ENCODE measurements around the gene SLK. TPM values are rescaled to one million over a fixed set of nuclear protein-coding genes. Genes with fewer than 3 reads are reported as not detected.

Gene SLK
- total and polyA plus RNA-seq, 2 of the 13 experiments (the other 11 are each of a cell fraction or from before 2014, with no cell fraction given): 3.4 to 22.8 TPM

- BruUV-seq (replicated peaks): no TSS peak
- Histone ChIP-seq H3K4me1 (ENCODE audit: insufficient read depth, low read length) (no peaks in the 10 kb centered on the region), H3K4me2 (ENCODE audit: low read depth, low read length) (no peak overlapping the region), H3K9me3 (ENCODE audit: low read length) (no peaks in the 10 kb centered on the region), H2AFZ (ENCODE audit: low read length) (no peak overlapping the region), H3K27me3 (ENCODE audit: control insufficient read depth in 1 of 2, insufficient read depth in 2 of 2, low read length in 2 of 2) (peaks cover 6 to 53% of the 10 kb centered on the region in 2 experiments; a peak in 4 of 5 replicates), H3K9ac (ENCODE audit: insufficient read depth, low read depth, low read length) (no peak overlapping the region), H4K20me1 (ENCODE audit: insufficient read depth, low read length) (no peaks in the 10 kb centered on the region), H3K36me3 (replicated peaks in 1 of 2; ENCODE audit: control insufficient read depth in 1 of 2, insufficient read depth in 2 of 2, low read length in 2 of 2) (no peaks in the 10 kb centered on the region), H3K4me3 (replicated peaks in 1 of 3; ENCODE audit: insufficient read depth in 1 of 3, low read depth in 2 of 3, low read length in 3 of 3) (no peak overlapping the region), H3K79me2 (ENCODE audit: insufficient read depth, low read length) (no peaks in the 10 kb centered on the region), H3K27ac (ENCODE audit: extremely low read length, insufficient read depth, low read length) (no peak overlapping the region)
- intact Hi-C loops (cut with micrococcal nuclease; ENCODE audit: unreplicated experiment) (no loop called here), in situ Hi-C loops (cut with HindIII; ENCODE audit: extremely low pct_ligation_motif_present, low pct_unique_long_range_greater_than_20kb) (no loop called here)
- 34% methylated on average over 12 of the region's 12 CpGs for WGBS (ENCODE audit: low lambda C conversion rate)
- ATAC-seq: no peak
- no peak for FAIRE-seq
- POLR2A ChIA-PET: no interaction called here
- CTCF ChIA-PET (ENCODE audit: low intra/inter-chr PET ratio, low total read pairs): no interaction called here
- no peak for DNase-seq (ENCODE audit: low spot score)
- TF ChIP-seq ETV6 (CRISPR knock-in tag; conservative IDR thresholded peaks at IDR 0.05): no peak
- TF ChIP-seq ZNF564 (CRISPR knock-in tag; IDR thresholded peaks at IDR 0.05): no peak
- no peak for TF ChIP-seq NR2F6 (IDR thresholded peaks at IDR 0.05)
- TF ChIP-seq NR2F6 (CRISPR knock-in tag; IDR thresholded peaks at IDR 0.05): no peak
- TF ChIP-seq ZNF160 (CRISPR knock-in tag; IDR thresholded peaks at IDR 0.05): no peak
- TF ChIP-seq ATRX (CRISPR knock-in tag; IDR thresholded peaks at IDR 0.05; ENCODE audit: borderline replicate concordance): no peak
- no peak for TF ChIP-seq ZNF704 (CRISPR knock-in tag; IDR thresholded peaks at IDR 0.05; ENCODE audit: borderline replicate concordance)
- TF ChIP-seq JARID2 (CRISPR knock-in tag; IDR thresholded peaks at IDR 0.05; ENCODE audit: insufficient replicate concordance): no peak
- no peak for TF ChIP-seq HNF1A (IDR thresholded peaks at IDR 0.05; ENCODE audit: low read depth)
- no peak for TF ChIP-seq HNF1A (CRISPR knock-in tag; IDR thresholded peaks at IDR 0.05; ENCODE audit: borderline replicate concordance)
- no peak for TF ChIP-seq DPF2 (CRISPR knock-in tag; IDR thresholded peaks at IDR 0.05; ENCODE audit: borderline replicate concordance, low read depth)
- TF ChIP-seq MIER3 (CRISPR knock-in tag; IDR thresholded peaks at IDR 0.05; ENCODE audit: borderline replicate concordance): no peak
- no peak for TF ChIP-seq ZMAT5 (CRISPR knock-in tag; IDR thresholded peaks at IDR 0.05; ENCODE audit: borderline replicate concordance, low read depth)
- no peak for TF ChIP-seq SNAPC2 (CRISPR knock-in tag; IDR thresholded peaks at IDR 0.05)
Measured at GRCh38 chr10:104067525-104067924, 100.6 kb downstream of the SLK start.

All from HepG2 (cell line).